GM12873 (cell line): ENCODE results near the gene CNTNAP5.

Experiments
- CTCF ChIP-seq: IDR thresholded peaks from 2 replicates; pipeline ENCODE4 v1.5.1; 2012; ENCODE audit warnings: low read depth, mild to moderate bottlenecking, moderate library complexity, low read length, control low read depth; ENCODE audit not compliant: insufficient read depth; ENCODE audit errors: missing control alignments

CNTNAP5 gene

GRCh38 chr2:124625561-124625960 is 600.5 kb downstream of the CNTNAP5 start:
- TF ChIP-seq CTCF, result no peak

GRCh38 chr2:124626993-124627392 is 601.9 kb downstream of the CNTNAP5 start:
- TF ChIP-seq CTCF, result no peak

DNA sequence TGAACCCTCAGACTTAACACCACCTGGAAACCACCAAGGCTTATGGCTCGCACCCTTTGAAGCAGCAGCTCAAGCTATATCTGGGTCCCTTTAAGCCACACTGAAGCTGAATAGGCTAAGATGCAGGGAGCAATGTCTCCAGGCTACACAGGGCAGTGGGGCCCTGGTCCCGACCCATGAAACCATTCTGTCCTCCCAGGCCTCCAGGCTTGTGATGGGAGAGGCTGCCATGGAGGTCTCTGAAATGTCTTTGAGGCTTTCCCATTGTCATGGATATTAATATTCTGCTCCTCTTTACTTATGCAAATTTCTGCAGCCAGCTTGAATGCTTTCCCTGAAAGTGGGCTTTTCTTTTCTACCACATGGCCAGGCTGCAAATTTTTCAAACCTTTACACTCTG is 608.7 kb downstream of the CNTNAP5 start:
- TF ChIP-seq CTCF, result no peak

GRCh38 chr2:124639524-124639923 is 614.4 kb downstream of the CNTNAP5 start:
- no peak for TF ChIP-seq CTCF

GRCh38 chr2:124640221-124640750 is 615.2 kb downstream of the CNTNAP5 start:
- no peak for TF ChIP-seq CTCF

DNA sequence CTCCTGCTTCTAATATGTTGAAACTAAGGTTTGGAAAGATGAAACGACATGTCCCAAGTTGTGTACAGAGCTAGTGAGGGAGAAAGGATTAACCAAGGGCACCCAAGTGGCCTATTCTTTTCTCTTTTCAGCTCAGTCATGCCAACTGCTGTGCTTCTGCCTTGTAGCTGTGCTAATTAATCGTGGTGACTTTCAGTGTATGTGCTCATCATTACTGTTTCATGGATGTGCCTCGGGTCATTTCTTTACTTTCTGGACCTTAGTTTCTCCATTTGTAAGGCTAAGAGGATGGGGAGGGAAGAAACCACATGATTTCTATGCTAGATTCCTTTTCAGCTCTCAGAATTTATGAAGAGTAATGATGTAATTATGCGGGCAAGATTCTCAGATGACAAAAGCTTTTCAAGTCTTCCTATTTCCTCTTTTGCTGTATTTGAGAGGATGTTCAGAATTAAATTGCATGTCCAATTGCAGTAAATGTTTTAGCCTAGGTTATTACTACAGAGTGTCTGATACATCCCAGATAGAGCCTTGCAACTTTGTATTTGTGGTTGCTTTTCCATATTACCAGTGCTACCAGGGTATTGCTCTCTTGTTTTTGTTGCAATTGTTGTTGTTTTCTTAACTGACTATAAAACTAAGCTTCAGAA is 621.2 kb downstream of the CNTNAP5 start:
- TF ChIP-seq CTCF, result no peak

- TF ChIP-seq CTCF, result no peak
Observed at GRCh38 chr2:124647245-124647644, 622.2 kb downstream of the CNTNAP5 start.
